Endothelial cell of umbilical vein (primary cell): Measurements from ENCODE around the gene LGR6. TPM values are rescaled to one million over a fixed set of nuclear protein-coding genes. Genes with fewer than 3 reads are reported as not detected.

Experiments used
- BruUV-seq: library from RNA; stranded (reverse); fragments of 400-500 nt; replicated peaks from 2 replicates; lab custom pipeline; 2021; lab: Mats Ljungman, UMichigan
- CTCF ChIA-PET: fragments of 300-600, 350-600 bp; sonication (Branson Sonifier 250); formaldehyde crosslinking; loops from one replicate; lab custom pipeline; 2021; ENCODE audit warnings: antibody characterized with exemption, inconsistent platforms; lab: Charles Lee
- POLR2A ChIA-PET: fragments of 300-600, 350-600 bp; sonication (Branson Sonifier 250); formaldehyde crosslinking; loops from one replicate; lab custom pipeline; 2021; ENCODE audit warnings: antibody characterized with exemption, inconsistent platforms; lab: Charles Lee
- DNase-seq: peaks from one replicate; pipeline ENCODE4 v3.0.0-alpha.2; 2011; ENCODE audit warnings: low read depth, low spot score
- FAIRE-seq: peaks from 2 replicates; lab custom pipeline; 2011; peaks lifted over from hg19 to GRCh38; lab: Jason Lieb, UNC
- H2AFZ ChIP-seq: 2 replicates; pipeline ENCODE4 v1.6.0; 2012; ENCODE audit warnings: low read depth, low read length, control low read depth, inconsistent platforms
- H3K27ac ChIP-seq: 2 replicates; pipeline ENCODE4 v1.5.1; 2011; ENCODE audit warnings: low read depth, mild to moderate bottlenecking, control low read depth, low read length, moderate library complexity; ENCODE audit not compliant: insufficient read depth
- H3K27me3 ChIP-seq, 2 experiments: 2 replicates each; pipeline versions ENCODE4 v1.6.0 to v1.6.1; 2011; ENCODE audit warnings: low read length in 2 of 2, mixed read lengths in 1 of 2; ENCODE audit not compliant: control insufficient read depth in 2 of 2, insufficient read depth in 2 of 2
- H3K36me3 ChIP-seq, 2 experiments: 2 replicates in 1 of 2; 3 replicates in 1 of 2; pipeline ENCODE4 v1.5.1; 2011; ENCODE audit warnings: low read length in 2 of 2, mild to moderate bottlenecking in 1 of 2, moderate library complexity in 1 of 2; ENCODE audit not compliant: control insufficient read depth in 2 of 2, insufficient read depth in 2 of 2; ENCODE audit errors: extremely low read depth in 1 of 2
- H3K4me1 ChIP-seq: 3 replicates; pipeline ENCODE4 v1.5.1; 2011; ENCODE audit warnings: mild to moderate bottlenecking, low read length; ENCODE audit not compliant: control insufficient read depth, insufficient read depth; ENCODE audit errors: extremely low read depth
- H3K4me2 ChIP-seq: 2 replicates; pipeline ENCODE4 v1.6.1; 2011; ENCODE audit warnings: low read length, control low read depth, mixed read lengths; ENCODE audit not compliant: insufficient read depth
- H3K4me3 ChIP-seq, 3 experiments: fragments of 200-600 bp in 1 of 3; sonication (generic), shearing (Covaris generic) in 1 of 3; replicated peaks in 1 of 3; 2 replicates each; pipeline ENCODE4 v1.5.1; 2011 to 2016; ENCODE audit warnings: control low read depth in 3 of 3, low read length in 3 of 3, mild to moderate bottlenecking in 2 of 3, inconsistent platforms in 1 of 3, low read depth in 1 of 3, moderate library complexity in 1 of 3; ENCODE audit not compliant: insufficient read depth in 1 of 3
- H3K79me2 ChIP-seq: 2 replicates; pipeline ENCODE4 v1.6.0; 2012; ENCODE audit warnings: low read length, inconsistent platforms; ENCODE audit not compliant: control insufficient read depth, insufficient read depth
- H3K9ac ChIP-seq: replicated peaks from 2 replicates; pipeline ENCODE3; 2011; ENCODE audit warnings: low read length, control low read depth; ENCODE audit not compliant: insufficient read depth; ENCODE audit errors: extremely low read depth
- H3K9me1 ChIP-seq: replicated peaks from 3 replicates; pipeline ENCODE4 v1.6.0; 2011; ENCODE audit warnings: mild to moderate bottlenecking, low read length; ENCODE audit not compliant: control insufficient read depth, insufficient read depth; ENCODE audit errors: extremely low read depth
- H3K9me3 ChIP-seq: replicated peaks from 2 replicates; pipeline ENCODE4 v1.5.1; 2012; ENCODE audit warnings: low read length, inconsistent platforms; ENCODE audit not compliant: control insufficient read depth, insufficient read depth
- H4K20me1 ChIP-seq: replicated peaks from 2 replicates; pipeline ENCODE3; 2011; ENCODE audit warnings: mild to moderate bottlenecking, low read length; ENCODE audit not compliant: control insufficient read depth, insufficient read depth; ENCODE audit errors: extremely low read depth
- GATA2 ChIP-seq: IDR thresholded peaks from 2 replicates; pipeline ENCODE4 v1.7.0; 2011; ENCODE audit warnings: low read depth, mild to moderate bottlenecking, moderate library complexity, mixed read lengths, low read length; ENCODE audit not compliant: insufficient read length, insufficient read depth
- JUN ChIP-seq: IDR thresholded peaks from 2 replicates; pipeline ENCODE4 v1.6.1; 2011; ENCODE audit warnings: borderline replicate concordance, low read depth; ENCODE audit not compliant: insufficient read length, insufficient read depth
- dilution Hi-C: fragments of 300-500 bp; cut with MboI; formaldehyde crosslinking; loops from one replicate; pipeline ENCODE4 v1.15.0; 2019; ENCODE audit warnings: low sequenced_read_pairs; ENCODE audit not compliant: extremely low pct_ligation_motif_present
- intact Hi-C: fragments of 100-400 bp; cut with micrococcal nuclease; formaldehyde crosslinking; loops from one replicate; pipeline ENCODE4 v1.10.0; 2022
- polyA plus RNA-seq, 4 experiments: library from polyadenylated mRNA; depleted of rRNA in 3 of 4; stranded (reverse) in 3 of 4; unstranded in 1 of 4; fragments of >200 nt; gene quantifications; 2 replicates each; pipeline versions ENCODE4 v1.2.1 to v1.2.3, GENCODE V29; 2011 to 2012; ENCODE audit warnings: missing spikeins in 1 of 4
- total RNA-seq: library from RNA; stranded (reverse); gene quantifications from 2 replicates; pipeline ENCODE4 v1.2.3, GENCODE V29; 2021
- TF ChIP-seq, protein P1 (sequence below), 2 donors: IDR thresholded peaks; 1 replicate in 1 of 2; 2 replicates in 1 of 2; pipeline ENCODE4 v1.5.1; 2011; ENCODE audit warnings: low read length in 2 of 2, mild to moderate bottlenecking in 2 of 2, moderate library complexity in 2 of 2, control low read depth in 1 of 2, inconsistent platforms in 1 of 2, low read depth in 1 of 2; ENCODE audit not compliant: insufficient read depth in 1 of 2; ENCODE audit errors: extremely low read depth in 1 of 2

The LGR6 gene
- total and polyA plus RNA-seq, 2 donors (not counting 3 experiments of a cell fraction or from before 2014, with no cell fraction given): not detected

DNA sequence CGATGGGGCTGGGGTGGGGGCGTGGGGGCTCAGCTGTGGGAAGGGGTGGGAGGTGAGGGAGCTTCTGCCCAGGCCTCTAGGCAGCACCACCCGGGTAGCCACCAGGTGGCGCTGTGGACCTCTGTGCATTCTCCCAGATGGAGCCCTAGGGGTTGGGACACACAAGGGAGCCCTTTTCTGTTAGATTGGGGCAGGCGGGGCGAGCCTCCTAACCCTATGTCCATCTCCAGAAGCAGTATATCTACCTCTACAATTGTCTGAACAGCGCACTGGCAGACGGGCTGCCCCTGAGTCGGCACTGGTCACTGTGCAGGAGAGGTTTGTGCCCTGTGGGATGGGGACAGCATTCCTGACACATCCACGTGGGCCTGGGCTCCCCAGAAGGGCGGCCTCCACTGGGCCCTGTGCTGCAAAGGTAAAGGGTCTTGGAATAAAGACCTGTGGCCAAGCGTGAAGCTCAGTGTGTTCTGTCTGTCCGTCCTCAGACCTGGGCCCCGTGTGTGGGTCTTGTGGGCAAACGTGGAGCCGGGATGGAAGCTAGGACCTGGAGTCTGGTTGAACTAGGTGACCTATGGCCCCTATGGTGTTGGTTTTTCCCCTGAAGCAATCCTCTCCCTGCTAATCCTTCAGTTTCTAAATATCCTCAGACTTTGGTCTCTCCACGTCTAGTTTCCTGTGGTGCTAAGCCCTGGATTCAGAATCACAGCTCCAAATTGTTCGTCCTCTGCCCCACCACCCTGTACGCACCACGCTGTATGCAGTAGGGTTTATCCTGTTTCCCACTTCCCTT is 4.4 kb upstream of the LGR6 start:
- CTCF ChIA-PET: interaction anchor here (0.6 to 7.7 kb wide), 34 partner anchors 8 to 531 kb away, joined by 3 to 107 read pairs (median 4); partner anchors contain the start of gene UBE2T
- Histone ChIP-seq H3K27me3 (peaks cover 11 to 16% of the 10 kb centered on the region in 2 experiments), H3K36me3 (no peaks in the 10 kb centered on the region), H3K4me2 (no peak overlapping the region), H3K9me3 (no peaks in the 10 kb centered on the region), H2AFZ (no peak overlapping the region), H3K9me1 (no peaks in the 10 kb centered on the region), H3K4me3 (no peak overlapping the region), H3K79me2 (no peaks in the 10 kb centered on the region), H3K4me1 (no peaks in the 10 kb centered on the region), H3K27ac (no peak overlapping the region), H4K20me1 (no peaks in the 10 kb centered on the region), H3K9ac (no peak overlapping the region)
- dilution Hi-C loops (no loop called here), intact Hi-C loops (loop anchor here (1.0 kb wide), 1 partner anchor 126 kb away; no protein-coding TSS in a partner anchor)
- DNase-seq (peak; percentile 33), FAIRE-seq (peak; percentile 90)
- TF ChIP-seq JUN (no peak), GATA2 (no peak)
- TF ChIP-seq, protein P1, sequence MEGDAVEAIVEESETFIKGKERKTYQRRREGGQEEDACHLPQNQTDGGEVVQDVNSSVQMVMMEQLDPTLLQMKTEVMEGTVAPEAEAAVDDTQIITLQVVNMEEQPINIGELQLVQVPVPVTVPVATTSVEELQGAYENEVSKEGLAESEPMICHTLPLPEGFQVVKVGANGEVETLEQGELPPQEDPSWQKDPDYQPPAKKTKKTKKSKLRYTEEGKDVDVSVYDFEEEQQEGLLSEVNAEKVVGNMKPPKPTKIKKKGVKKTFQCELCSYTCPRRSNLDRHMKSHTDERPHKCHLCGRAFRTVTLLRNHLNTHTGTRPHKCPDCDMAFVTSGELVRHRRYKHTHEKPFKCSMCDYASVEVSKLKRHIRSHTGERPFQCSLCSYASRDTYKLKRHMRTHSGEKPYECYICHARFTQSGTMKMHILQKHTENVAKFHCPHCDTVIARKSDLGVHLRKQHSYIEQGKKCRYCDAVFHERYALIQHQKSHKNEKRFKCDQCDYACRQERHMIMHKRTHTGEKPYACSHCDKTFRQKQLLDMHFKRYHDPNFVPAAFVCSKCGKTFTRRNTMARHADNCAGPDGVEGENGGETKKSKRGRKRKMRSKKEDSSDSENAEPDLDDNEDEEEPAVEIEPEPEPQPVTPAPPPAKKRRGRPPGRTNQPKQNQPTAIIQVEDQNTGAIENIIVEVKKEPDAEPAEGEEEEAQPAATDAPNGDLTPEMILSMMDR (IDR thresholded peaks at IDR 0.05; ENCODE audit: extremely low read depth in 1 of 2, insufficient read depth in 1 of 2, low read depth in 1 of 2, low read length in 2 of 2): peak; percentile 47 to 87
- no TSS peak for BruUV-seq
- POLR2A ChIA-PET: interaction anchor here (0.5 to 0.6 kb wide), 2 partner anchors 259 to 530 kb away, joined by 3 read pairs; no protein-coding TSS in a partner anchor
